ENCODE results near the gene ARHGAP44. TPM values are rescaled to one million over a fixed set of nuclear protein-coding genes. Genes with fewer than 3 reads are reported as not detected.

The ARHGAP44 gene
- total RNA-seq, 1 experiment from 2014 or later, result 9.9 TPM

- no peaks in the 10 kb centered on the region for H3K23me2 ChIP-seq (ENCODE audit: insufficient read length, low read depth, low read length, poor library complexity, severe bottlenecking)
- TF ChIP-seq CTCF (conservative IDR thresholded peaks at IDR 0.05), result no peak
- Mint-ChIP-seq H3K27me3 (ENCODE audit: low read depth) (no peaks in the 10 kb centered on the region), H3K36me3 (ENCODE audit: insufficient read depth in 1 of 3, low read depth in 3 of 3) (peaks cover 0 to 6% (median 0%) of the 10 kb centered on the region in 3 experiments; a peak in 3 of 7 replicates), H3K27ac (no peak overlapping the region), H3K4me3 (no peak overlapping the region), H3K4me1 (peaks cover 7 to 14% of the 10 kb centered on the region in 2 experiments), H3K9me3 (peaks cover 15 to 17% of the 10 kb centered on the region in 2 experiments; a peak in 4 of 5 replicates)
- H3K27ac ChIP-seq (ENCODE audit: insufficient read length, low read depth, low read length), result no peak overlapping the region
- no peaks in the 10 kb centered on the region for H4K20me1 ChIP-seq (ENCODE audit: control insufficient read depth, insufficient read depth, insufficient read length)
- no CpG with 5 or more reads among the region's 4 CpGs for WGBS (ENCODE audit: extremely low coverage, insufficient read length, low lambda C conversion rate)
- DNase-seq, result no peak
- peaks cover 3% of the 10 kb centered on the region for H3K9me3 ChIP-seq (ENCODE audit: control insufficient read depth, low read depth, low read length)
- H3K27me3 ChIP-seq (ENCODE audit: insufficient read depth, low read length), result no peaks in the 10 kb centered on the region
- no peaks in the 10 kb centered on the region for H3K79me1 ChIP-seq (ENCODE audit: insufficient read depth, low read depth, low read length, poor library complexity, severe bottlenecking)
- H3K56ac ChIP-seq (ENCODE audit: insufficient read length, low read depth, low read length), result no peak overlapping the region
- no peak overlapping the region for H2AK5ac ChIP-seq (ENCODE audit: insufficient read length, low read length)
- no peak overlapping the region for H3K14ac ChIP-seq (ENCODE audit: insufficient read depth, low read length)
- no peak overlapping the region for H4K8ac ChIP-seq (replicated peaks; ENCODE audit: insufficient read length, low read depth, low read length)
- no peak overlapping the region for H2BK5ac ChIP-seq (ENCODE audit: insufficient read length, low read length)
- H4K5ac ChIP-seq (ENCODE audit: insufficient read length, low read depth, low read length), result no peak overlapping the region
- H2BK12ac ChIP-seq (ENCODE audit: insufficient read length, low read depth, low read length), result no peak overlapping the region
- no peak overlapping the region for H3K18ac ChIP-seq (ENCODE audit: insufficient read length, low read depth, low read length)
- no peak overlapping the region for H3K23ac ChIP-seq (ENCODE audit: insufficient read length, low read depth, low read length)
- H3K79me2 ChIP-seq (ENCODE audit: insufficient read depth, low read length), result no peaks in the 10 kb centered on the region
- peaks cover 4% of the 10 kb centered on the region; the same call in 1 of the 2 replicates for H3K4me1 ChIP-seq (ENCODE audit: insufficient read depth, low read length)
- no peak overlapping the region for H2BK15ac ChIP-seq (ENCODE audit: low read depth, low read length)
- H4K91ac ChIP-seq (ENCODE audit: insufficient read length, low read depth, low read length), result no peak overlapping the region
- no peak overlapping the region for H3T11ph ChIP-seq (ENCODE audit: low read length)
- no peak overlapping the region for H2BK120ac ChIP-seq (ENCODE audit: low read depth, low read length, poor library complexity, severe bottlenecking)
- H2BK20ac ChIP-seq (ENCODE audit: low read depth, low read length, poor library complexity, severe bottlenecking), result no peak overlapping the region
- no peak overlapping the region for H3K9ac ChIP-seq (ENCODE audit: extremely low read depth, insufficient read length, low read length)
- no peak overlapping the region for H2AFZ ChIP-seq (ENCODE audit: low read length)
- no peak overlapping the region for H3K4me2 ChIP-seq (ENCODE audit: insufficient read depth, insufficient read length, low read length)
- no peak overlapping the region for H3K4ac ChIP-seq (ENCODE audit: low read depth, low read length)
Measured at GRCh38 chr17:13038931-13039665, 249.8 kb downstream of the ARHGAP44 start.

Small RNAs within 50 kb of the gene (microRNA-seq; reads per million reads assigned to microRNA genes)
- not detected for gene MIR1269B (ENCODE audit: borderline microRNAs expressed)

Other genes with a start within 250 kb of the ARHGAP44 start
- 0.17 and 0.39 TPM in 2 replicates for gene MYOCD, start 123.6 kb upstream of the ARHGAP44 start, total RNA-seq (2021)
- gene ELAC2, start 228.5 kb downstream of the ARHGAP44 start, total RNA-seq (2021), result 87.2 and 90.7 TPM in 2 replicates